HL-60 (cell line): Measurements from ENCODE around the gene SEPTIN10.

Source experiments
- DNase-seq, 2 experiments: peaks; one replicate each; pipeline ENCODE4 v3.0.0-alpha.2; 2010 to 2020; ENCODE audit warnings: low read depth in 1 of 2, low spot score in 1 of 2
- H3K27ac ChIP-seq: fragments of 250-450 bp; sonication (Bioruptor Pico); replicated peaks from 2 replicates; pipeline ENCODE4 v1.5.1; 2020; ENCODE audit warnings: mild to moderate bottlenecking, moderate library complexity
- H3K27me3 ChIP-seq: fragments of 250-450 bp; sonication (Bioruptor Pico); 2 replicates; pipeline ENCODE4 v1.5.1; 2021; ENCODE audit warnings: mild to moderate bottlenecking, moderate library complexity; ENCODE audit not compliant: insufficient read depth, poor library complexity, severe bottlenecking
- H3K4me3 ChIP-seq: replicated peaks from 2 replicates; pipeline ENCODE4 v1.5.1; 2011; ENCODE audit warnings: mild to moderate bottlenecking, control low read depth, low read length; ENCODE audit not compliant: insufficient read depth
- GABPA ChIP-seq: IDR thresholded peaks from 2 replicates; pipeline ENCODE4 v1.6.1; 2012; ENCODE audit warnings: low read depth
- POLR2AphosphoS5 ChIP-seq: IDR thresholded peaks from 2 replicates; pipeline ENCODE4 v1.6.1; 2012; ENCODE audit warnings: low read depth
- SPI1 ChIP-seq: IDR thresholded peaks from 2 replicates; pipeline ENCODE4 v1.6.1; 2012; ENCODE audit warnings: low read depth, mild to moderate bottlenecking, borderline replicate concordance
- TF ChIP-seq, protein P1 (sequence below): IDR thresholded peaks from one replicate; pipeline ENCODE4 v1.5.1; 2011; ENCODE audit warnings: low read length, control low read depth, inconsistent platforms; ENCODE audit not compliant: insufficient read depth
- TF ChIP-seq, protein P2 (sequence below): IDR thresholded peaks from 2 replicates; pipeline ENCODE4 v1.6.1; 2012; ENCODE audit warnings: low read depth; ENCODE audit not compliant: insufficient replicate concordance

The SEPTIN10 gene

DNA sequence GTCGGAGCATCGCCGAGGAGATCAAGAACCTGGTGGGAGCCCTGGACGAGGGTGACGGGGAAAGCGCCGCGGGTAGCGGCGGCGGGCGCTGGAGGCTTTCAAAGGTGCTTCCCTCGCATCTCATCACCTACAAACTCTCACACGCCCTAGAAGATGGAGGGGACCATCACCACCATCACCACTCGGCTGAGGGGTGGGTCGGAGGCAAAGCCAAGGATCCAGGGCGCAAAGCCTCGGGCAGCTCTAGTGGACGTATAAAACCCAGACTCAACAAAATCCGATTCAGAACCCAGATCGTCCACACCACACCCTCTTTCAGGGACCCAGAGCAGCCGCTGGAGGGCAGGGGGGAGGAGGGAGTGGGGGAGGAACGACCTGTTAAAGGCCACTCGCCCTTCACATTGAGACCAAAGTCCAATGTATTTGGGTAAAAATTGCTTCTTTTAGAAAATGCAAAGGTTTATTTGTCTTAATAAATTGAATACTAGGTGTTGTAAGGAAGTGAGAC, 1.9 kb upstream of the SEPTIN10 start:
- DNase-seq, result no peak

DNA sequence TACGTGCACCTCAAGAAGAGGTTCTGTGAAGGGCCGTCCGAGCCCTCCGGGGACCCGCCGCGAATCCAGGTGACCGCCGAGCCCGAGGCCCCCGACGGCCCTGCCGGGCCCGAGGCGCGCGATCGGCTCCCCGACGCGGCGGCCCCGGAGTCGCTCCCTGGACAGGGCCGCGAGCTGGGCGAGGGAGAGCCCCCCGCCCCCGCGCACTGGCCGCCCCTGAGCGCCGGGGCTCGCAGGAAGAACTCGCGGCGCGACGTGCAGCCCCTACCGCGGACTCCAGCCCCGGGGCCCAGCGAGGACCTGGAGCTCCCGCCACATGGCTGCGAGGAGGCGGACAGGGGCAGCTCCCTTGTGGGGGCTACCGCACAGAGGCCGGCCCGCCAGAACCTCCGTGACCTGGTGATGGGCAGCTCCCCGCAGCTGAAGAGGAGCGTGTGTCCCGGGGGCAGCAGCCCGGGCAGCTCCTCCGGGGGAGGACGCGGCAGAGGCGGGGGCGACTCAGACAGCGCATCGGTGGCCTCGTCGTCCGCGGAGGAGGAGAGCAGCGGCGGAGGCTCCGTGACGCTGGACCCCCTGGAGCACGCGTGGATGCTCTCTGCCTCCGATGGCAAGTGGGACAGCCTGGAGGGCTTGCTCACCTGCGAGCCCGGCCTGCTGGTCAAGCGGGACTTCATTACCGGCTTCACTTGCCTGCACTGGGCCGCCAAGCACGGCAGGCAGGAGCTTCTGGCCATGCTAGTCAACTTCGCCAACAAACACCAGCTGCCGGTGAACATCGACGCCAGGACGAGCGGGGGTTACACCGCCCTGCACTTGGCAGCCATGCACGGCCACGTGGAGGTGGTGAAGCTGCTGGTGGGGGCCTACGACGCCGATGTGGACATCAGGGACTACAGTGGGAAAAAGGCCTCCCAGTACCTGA, 1.2 kb upstream of the SEPTIN10 start:
- no peak for DNase-seq
- TF ChIP-seq GABPA, result no peak
- no peak for TF ChIP-seq POLR2AphosphoS5
- TF ChIP-seq, protein P1, sequence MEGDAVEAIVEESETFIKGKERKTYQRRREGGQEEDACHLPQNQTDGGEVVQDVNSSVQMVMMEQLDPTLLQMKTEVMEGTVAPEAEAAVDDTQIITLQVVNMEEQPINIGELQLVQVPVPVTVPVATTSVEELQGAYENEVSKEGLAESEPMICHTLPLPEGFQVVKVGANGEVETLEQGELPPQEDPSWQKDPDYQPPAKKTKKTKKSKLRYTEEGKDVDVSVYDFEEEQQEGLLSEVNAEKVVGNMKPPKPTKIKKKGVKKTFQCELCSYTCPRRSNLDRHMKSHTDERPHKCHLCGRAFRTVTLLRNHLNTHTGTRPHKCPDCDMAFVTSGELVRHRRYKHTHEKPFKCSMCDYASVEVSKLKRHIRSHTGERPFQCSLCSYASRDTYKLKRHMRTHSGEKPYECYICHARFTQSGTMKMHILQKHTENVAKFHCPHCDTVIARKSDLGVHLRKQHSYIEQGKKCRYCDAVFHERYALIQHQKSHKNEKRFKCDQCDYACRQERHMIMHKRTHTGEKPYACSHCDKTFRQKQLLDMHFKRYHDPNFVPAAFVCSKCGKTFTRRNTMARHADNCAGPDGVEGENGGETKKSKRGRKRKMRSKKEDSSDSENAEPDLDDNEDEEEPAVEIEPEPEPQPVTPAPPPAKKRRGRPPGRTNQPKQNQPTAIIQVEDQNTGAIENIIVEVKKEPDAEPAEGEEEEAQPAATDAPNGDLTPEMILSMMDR, result no peak
- TF ChIP-seq, protein P2, sequence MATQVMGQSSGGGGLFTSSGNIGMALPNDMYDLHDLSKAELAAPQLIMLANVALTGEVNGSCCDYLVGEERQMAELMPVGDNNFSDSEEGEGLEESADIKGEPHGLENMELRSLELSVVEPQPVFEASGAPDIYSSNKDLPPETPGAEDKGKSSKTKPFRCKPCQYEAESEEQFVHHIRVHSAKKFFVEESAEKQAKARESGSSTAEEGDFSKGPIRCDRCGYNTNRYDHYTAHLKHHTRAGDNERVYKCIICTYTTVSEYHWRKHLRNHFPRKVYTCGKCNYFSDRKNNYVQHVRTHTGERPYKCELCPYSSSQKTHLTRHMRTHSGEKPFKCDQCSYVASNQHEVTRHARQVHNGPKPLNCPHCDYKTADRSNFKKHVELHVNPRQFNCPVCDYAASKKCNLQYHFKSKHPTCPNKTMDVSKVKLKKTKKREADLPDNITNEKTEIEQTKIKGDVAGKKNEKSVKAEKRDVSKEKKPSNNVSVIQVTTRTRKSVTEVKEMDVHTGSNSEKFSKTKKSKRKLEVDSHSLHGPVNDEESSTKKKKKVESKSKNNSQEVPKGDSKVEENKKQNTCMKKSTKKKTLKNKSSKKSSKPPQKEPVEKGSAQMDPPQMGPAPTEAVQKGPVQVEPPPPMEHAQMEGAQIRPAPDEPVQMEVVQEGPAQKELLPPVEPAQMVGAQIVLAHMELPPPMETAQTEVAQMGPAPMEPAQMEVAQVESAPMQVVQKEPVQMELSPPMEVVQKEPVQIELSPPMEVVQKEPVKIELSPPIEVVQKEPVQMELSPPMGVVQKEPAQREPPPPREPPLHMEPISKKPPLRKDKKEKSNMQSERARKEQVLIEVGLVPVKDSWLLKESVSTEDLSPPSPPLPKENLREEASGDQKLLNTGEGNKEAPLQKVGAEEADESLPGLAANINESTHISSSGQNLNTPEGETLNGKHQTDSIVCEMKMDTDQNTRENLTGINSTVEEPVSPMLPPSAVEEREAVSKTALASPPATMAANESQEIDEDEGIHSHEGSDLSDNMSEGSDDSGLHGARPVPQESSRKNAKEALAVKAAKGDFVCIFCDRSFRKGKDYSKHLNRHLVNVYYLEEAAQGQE, result no peak
- TF ChIP-seq SPI1, result no peak
- H3K4me3 ChIP-seq, result no peak overlapping the region
- no peak overlapping the region for H3K27ac ChIP-seq
- H3K27me3 ChIP-seq, result peaks cover 18% of the 10 kb centered on the region

More for the DNA sequence above, 1.9 kb upstream of the SEPTIN10 start:
- TF ChIP-seq, protein P1, result no peak
- TF ChIP-seq, protein P2, result no peak
- TF ChIP-seq SPI1 (no peak), POLR2AphosphoS5 (no peak), GABPA (no peak)
- Histone ChIP-seq H3K27ac (no peak overlapping the region), H3K4me3 (no peak overlapping the region), H3K27me3 (peaks cover 15% of the 10 kb centered on the region)

DNA sequence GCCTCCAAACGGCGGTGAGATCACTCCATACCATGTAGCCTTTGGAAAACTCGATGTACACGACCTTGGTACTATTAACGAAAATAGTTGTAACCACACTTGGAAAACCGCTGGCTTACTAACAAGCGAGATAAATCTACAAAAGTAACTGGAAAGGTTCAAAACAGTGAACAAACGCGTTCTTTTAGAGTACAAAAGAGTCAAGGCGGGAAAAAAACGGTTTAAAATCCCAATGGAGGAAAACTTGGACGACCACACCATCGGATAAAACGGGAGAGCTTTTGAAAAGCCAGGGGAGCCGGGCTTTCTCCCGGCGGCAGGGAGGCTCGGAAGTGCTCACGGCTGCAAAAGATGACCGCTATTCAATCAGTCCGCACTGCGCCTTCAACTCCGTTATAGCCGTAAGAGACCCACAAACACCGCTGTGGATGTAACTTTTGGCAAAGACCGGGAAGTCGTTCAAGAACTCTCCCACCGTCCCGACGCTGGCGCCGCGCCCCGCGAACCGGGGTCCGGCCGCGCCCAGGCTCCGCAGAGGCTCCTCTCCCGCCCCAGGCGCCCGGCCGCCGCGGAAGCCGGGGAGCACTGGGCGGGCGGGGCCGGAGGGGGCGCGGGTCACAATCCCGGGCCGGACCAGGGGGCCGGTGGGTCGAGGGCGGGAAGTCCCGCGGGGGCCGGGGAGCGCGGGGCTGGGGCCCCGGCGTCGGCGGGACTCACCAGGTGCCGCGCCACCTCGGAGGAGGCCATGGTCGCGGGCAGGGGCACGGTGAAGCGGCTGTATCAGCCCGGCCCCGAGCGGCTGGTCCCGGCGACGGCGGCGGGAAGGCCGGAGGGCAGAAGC, 465 bp downstream of the SEPTIN10 start:
- Histone ChIP-seq H3K27ac (no peak overlapping the region), H3K27me3 (peaks cover 21% of the 10 kb centered on the region), H3K4me3 (peak overlapping the region; percentile 33)
- TF ChIP-seq, protein P2, result no peak
- no peak for TF ChIP-seq POLR2AphosphoS5
- no peak for DNase-seq
